Stomach (tissue), 9 donors: Measurements from ENCODE around the gene B3GAT2. TPM values are rescaled to one million over a fixed set of nuclear protein-coding genes. Genes with fewer than 3 reads are reported as not detected.

ENCODE experiments used
- DNase-seq, 2 donors: peaks; one replicate each; pipeline versions ENCODE4 v3.0.0 to v3.0.0-alpha.2; 2013 to 2019
- H3K27ac ChIP-seq, 5 donors: fragments of 200-600 bp in 4 of 5; sonication (generic) in 4 of 5; one replicate each; pipeline ENCODE4 v1.5.1; 2013 to 2019; ENCODE audit warnings: mild to moderate bottlenecking in 1 of 5, moderate library complexity in 1 of 5
- H3K27me3 ChIP-seq, 3 donors: fragments of 200-600 bp; sonication (generic); one replicate each; pipeline ENCODE4 v1.5.1; 2017 to 2019; ENCODE audit warnings: mixed run types in 1 of 3
- H3K36me3 ChIP-seq, 4 donors: fragments of 200-600 bp; sonication (generic); 1 replicate in 3 of 4; 2 replicates in 1 of 4; pipeline ENCODE4 v1.5.1; 2016 to 2019
- H3K4me1 ChIP-seq, 4 donors: fragments of 200-600 bp; sonication (generic); one replicate each; pipeline ENCODE4 v1.5.1; 2016 to 2019
- H3K4me3 ChIP-seq, 4 donors: fragments of 200-600 bp; sonication (generic) in 3 of 4; one replicate each; pipeline ENCODE4 v1.5.1; 2016 to 2019; ENCODE audit warnings: mild to moderate bottlenecking in 1 of 4
- H3K9me3 ChIP-seq, 4 donors: fragments of 200-600 bp; sonication (generic); one replicate each; pipeline ENCODE4 v1.5.1; 2016 to 2019
- CTCF ChIP-seq, 7 experiments: fragments of 450-650 bp in 4 of 7; fragments of 200-600 bp in 3 of 7; sonication (generic) in 3 of 7; IDR thresholded peaks; one replicate each; pipeline ENCODE4 v1.5.1; 2016 to 2019; ENCODE audit warnings: antibody characterized with exemption in 7 of 7, control low read depth in 2 of 7, mild to moderate bottlenecking in 1 of 7
- EP300 ChIP-seq: sonication (generic); formaldehyde crosslinking; IDR thresholded peaks from one replicate; pipeline ENCODE4 v1.6.1; 2017; ENCODE audit warnings: antibody characterized with exemption
- POLR2A ChIP-seq, 4 donors: fragments of 450-650 bp; IDR thresholded peaks; one replicate each; pipeline ENCODE4 v1.6.1; 2016; ENCODE audit warnings: antibody characterized with exemption in 4 of 4, control low read depth in 2 of 4, mild to moderate bottlenecking in 1 of 4, moderate library complexity in 1 of 4
- POLR2AphosphoS5 ChIP-seq, 3 donors: sonication (generic); formaldehyde crosslinking; IDR thresholded peaks; one replicate each; pipeline ENCODE4 v1.6.1; 2016; ENCODE audit warnings: antibody characterized with exemption in 3 of 3
- WGBS, 5 donors: extraction: QIAGEN DNeasy Blood & Tissue Kit in 3 of 5; methylation state at CpG; one replicate each; pipeline versions ENCODE4 v1.1.5 to v1.1.7; 2013 to 2018; 5-methylcytosine and 5-hydroxymethylcytosine counted together
- intact Hi-C: fragments of 100-400 bp; cut with DNase I; formaldehyde crosslinking; loops from one replicate; pipeline ENCODE4 v1.15.1; 2023; ENCODE audit warnings: low total_unique reads
- polyA plus RNA-seq, 3 donors: library from polyadenylated mRNA; stranded (reverse); fragments of 200-250 nt; gene quantifications; one replicate each; pipeline ENCODE4 v1.2.3, GENCODE V29; 2013
- total RNA-seq, 5 donors: library from RNA; depleted of rRNA; stranded (reverse); fragments of >200 nt; gene quantifications; one replicate each; pipeline versions ENCODE4 v1.1.0 to v1.2.3, GENCODE V29; 2014 to 2016
- donor health status: healthy with polysubstance abuse.
- donor health status: Bipolar disorder and iron deficiency.
- donor health status: healthy.

Gene B3GAT2
- total and polyA plus RNA-seq, 8 donors, result 0.06 to 1.1 (median 0.14) TPM; not detected in 4

DNA sequence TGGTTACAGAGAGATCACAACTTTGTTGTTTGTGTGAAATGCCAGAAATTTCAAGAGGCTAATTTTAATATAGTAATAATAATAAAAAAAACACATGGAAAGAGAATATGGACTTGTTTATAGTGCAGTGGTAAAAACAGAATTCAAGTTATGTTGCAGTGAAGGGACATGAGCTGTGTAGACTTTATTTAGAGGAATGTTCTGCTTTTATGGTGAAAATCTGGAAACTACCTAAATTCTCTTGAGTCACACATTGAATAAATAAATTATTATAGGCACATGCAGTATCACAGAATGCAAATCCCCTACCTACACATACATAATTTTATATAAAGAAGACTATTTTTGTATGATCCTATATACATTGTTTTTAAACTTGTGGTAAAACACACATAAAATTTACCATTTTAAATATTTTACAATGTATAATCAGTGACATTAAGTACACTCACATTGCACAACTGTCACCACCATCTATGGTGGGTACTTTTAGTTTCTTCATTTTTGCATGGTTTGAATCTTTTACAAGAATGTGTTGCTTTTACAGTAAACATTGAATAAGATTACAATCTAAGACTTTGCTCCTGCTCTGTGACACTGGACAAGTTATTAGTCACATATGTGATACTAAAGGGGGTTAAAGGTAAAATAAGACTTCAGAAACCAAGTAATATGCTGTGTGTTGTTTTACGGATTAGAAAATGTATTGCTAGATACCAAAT, 107.4 kb downstream of the B3GAT2 start:
- Histone ChIP-seq H3K27me3 (no peaks in the 10 kb centered on the region), H3K4me1 (no peaks in the 10 kb centered on the region), H3K36me3 (peaks cover 0 to 24% (median 20%) of the 10 kb centered on the region in 4 donors), H3K9me3 (no peaks in the 10 kb centered on the region), H3K27ac (no peak overlapping the region), H3K4me3 (no peak overlapping the region)
- intact Hi-C loops, result no loop called here
- no peak for DNase-seq
- 67 to 79% (median 77%) methylated on average over 1 of the region's 1 CpG for WGBS, 5 donors
- TF ChIP-seq EP300 (no peak), CTCF (IDR thresholded peaks at IDR 0.05) (no peak), POLR2AphosphoS5 (IDR thresholded peaks at IDR 0.05) (no peak), POLR2A (IDR thresholded peaks at IDR 0.05) (no peak)

GRCh38 chr6:70847106-70848084, 109.5 kb downstream of the B3GAT2 start:
- Histone ChIP-seq H3K27ac (no peak overlapping the region), H3K4me1 (no peaks in the 10 kb centered on the region), H3K36me3 (peaks cover 0 to 7% (median 6%) of the 10 kb centered on the region in 4 donors), H3K27me3 (no peaks in the 10 kb centered on the region), H3K9me3 (no peaks in the 10 kb centered on the region), H3K4me3 (no peak overlapping the region)
- intact Hi-C loops, result no loop called here
- TF ChIP-seq POLR2A (IDR thresholded peaks at IDR 0.05) (no peak), CTCF (IDR thresholded peaks at IDR 0.05) (no peak), EP300 (no peak), POLR2AphosphoS5 (IDR thresholded peaks at IDR 0.05) (no peak)
- DNase-seq, result no peak
- WGBS, 5 donors, result 87 to 94% (median 91%) methylated on average over 4 of the region's 4 CpGs

- WGBS, 5 donors, result 92 to 99% (median 97%) methylated on average over 8 of the region's 8 CpGs
- intact Hi-C loops, result no loop called here
- no peaks in the 10 kb centered on the region for H3K27me3 ChIP-seq
- no peaks in the 10 kb centered on the region for H3K4me1 ChIP-seq
- peaks cover 0 to 6% (median 5%) of the 10 kb centered on the region in 4 donors for H3K36me3 ChIP-seq
- H3K27ac ChIP-seq, result no peak overlapping the region
- DNase-seq, result no peak
- no peak overlapping the region for H3K4me3 ChIP-seq
- H3K9me3 ChIP-seq, result no peaks in the 10 kb centered on the region
- TF ChIP-seq EP300 (no peak), CTCF (IDR thresholded peaks at IDR 0.05) (no peak), POLR2A (IDR thresholded peaks at IDR 0.05) (no peak), POLR2AphosphoS5 (IDR thresholded peaks at IDR 0.05) (no peak)
These were observed 110.5 kb downstream of the B3GAT2 start for GRCh38 chr6:70846207-70846835.

- H3K4me3 ChIP-seq, result no peak overlapping the region
- WGBS, 5 donors, result 88 to 100% (median 95%) methylated on average over 1 of the region's 1 CpG
- H3K4me1 ChIP-seq, result no peaks in the 10 kb centered on the region
- no peaks in the 10 kb centered on the region for H3K9me3 ChIP-seq
- intact Hi-C loops, result no loop called here
- DNase-seq, result no peak
- TF ChIP-seq POLR2A (IDR thresholded peaks at IDR 0.05) (no peak), EP300 (no peak), CTCF (IDR thresholded peaks at IDR 0.05) (no peak), POLR2AphosphoS5 (IDR thresholded peaks at IDR 0.05) (no peak)
- H3K27me3 ChIP-seq, result no peaks in the 10 kb centered on the region
- H3K27ac ChIP-seq, result no peak overlapping the region
- H3K36me3 ChIP-seq, result peaks cover 0 to 22% (median 9%) of the 10 kb centered on the region in 4 donors
These were observed 112.6 kb downstream of the B3GAT2 start for GRCh38 chr6:70844301-70844700.
